ENCODE measurements around the gene MINDY4.

The MINDY4 gene

DNA sequence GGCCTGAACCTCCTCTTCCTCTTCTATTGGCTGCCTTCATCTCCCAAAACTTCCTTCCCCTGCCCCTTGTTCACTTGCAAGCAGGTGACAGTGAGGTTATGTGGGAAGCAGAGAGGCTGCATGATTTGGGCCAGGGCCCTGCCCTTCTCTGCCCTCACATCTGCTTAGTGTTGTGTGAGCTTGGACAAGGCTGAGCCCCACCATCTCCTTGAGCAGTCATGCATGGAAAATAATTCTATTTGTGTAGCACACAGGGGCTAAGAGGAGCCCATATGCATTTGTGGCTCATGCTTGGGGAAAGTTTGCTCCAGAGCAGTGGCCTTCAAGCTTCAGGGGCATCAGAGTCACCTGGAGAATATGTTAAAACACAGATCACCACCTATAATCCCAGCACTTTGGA, 113.7 kb downstream of the MINDY4 start:
- DNase-seq: no peak

GRCh38 chr7:30886608-30887011, 115.4 kb downstream of the MINDY4 start:
- DNase-seq: no peak

DNA sequence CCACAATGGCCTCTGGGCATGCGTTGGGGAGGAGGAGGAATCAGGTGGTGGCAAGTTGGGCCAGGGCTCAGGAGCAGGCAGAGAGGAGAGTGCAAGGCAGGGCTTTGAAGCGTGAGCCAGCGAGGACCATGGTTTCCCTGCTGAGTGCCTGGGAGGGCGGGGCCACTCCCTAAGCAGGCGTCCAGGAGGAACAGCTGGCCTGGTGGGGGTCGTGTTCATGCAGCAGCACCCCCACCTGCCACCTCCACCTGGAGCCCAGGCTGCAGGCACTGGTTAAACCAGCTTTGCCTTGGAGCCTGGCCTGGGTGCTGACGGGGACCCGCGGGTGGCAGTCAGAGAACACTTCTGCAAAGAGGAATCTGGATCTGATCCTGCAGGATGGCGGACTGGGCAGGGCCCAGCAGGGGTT, 116.3 kb downstream of the MINDY4 start:
- DNase-seq: peak; percentile 90

GRCh38 chr7:30888747-30889146, 117.5 kb downstream of the MINDY4 start:
- peak; percentile 60 for DNase-seq

DNA sequence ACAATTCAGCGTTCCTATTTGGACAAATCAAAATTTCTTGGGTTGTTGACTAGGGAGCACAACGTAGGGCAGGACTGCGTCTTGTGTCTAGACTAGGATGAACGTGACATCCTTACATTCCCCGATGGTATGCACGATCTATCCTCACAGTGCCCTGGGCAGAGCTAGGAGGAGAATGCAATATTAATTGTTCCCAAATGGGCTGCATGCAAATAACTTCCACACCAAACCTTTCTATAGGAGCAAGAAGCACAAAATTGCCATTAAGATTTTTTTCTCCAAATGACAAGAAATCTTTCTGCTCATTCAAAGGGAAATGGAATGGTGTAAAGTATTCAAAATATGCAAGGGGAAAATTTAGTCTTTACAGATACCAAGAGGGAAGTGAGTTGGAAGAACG, 119.0 kb downstream of the MINDY4 start:
- no peak for DNase-seq

DNA sequence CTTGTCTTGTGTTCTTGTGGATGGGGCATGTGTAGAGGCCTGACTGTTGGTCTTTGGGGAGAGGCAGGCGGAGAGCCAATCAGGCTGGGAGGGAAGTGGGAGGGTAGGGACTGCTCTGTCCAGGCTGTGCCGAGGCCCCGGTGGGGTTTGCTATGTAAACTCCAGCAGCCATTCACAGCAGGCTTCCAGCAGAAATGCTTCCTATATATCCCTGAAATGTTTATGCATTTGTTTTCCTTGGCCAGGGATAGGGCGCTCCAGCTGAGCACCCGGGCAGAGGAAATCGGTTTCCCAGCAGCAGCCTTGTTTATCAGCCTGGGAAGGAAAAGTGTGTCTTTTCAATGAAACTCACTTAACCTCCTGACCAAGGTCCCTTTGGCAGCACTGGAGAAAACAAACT, 122.1 kb downstream of the MINDY4 start:
- DNase-seq: no peak

DNA sequence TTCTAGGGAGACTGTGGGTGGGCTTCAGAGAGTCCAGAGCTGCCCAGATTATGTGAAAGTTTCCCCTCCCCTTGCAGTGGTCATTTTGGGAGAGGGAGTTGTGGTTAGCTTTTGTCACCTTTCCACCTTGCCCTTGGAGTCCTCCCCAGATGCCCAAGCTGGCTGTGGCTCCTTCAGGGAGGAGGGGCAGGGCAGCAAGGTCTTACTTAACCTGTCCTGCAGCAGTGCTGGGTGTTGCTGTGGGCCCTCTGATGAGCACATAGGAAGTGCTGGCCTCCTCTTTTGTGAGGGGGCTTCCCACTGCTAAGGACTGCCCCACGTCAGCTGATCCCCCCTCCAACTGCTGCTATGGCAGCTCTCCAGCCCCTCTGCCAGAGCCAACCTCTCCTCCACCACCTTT, 122.8 kb downstream of the MINDY4 start:
- no peak for DNase-seq

DNA sequence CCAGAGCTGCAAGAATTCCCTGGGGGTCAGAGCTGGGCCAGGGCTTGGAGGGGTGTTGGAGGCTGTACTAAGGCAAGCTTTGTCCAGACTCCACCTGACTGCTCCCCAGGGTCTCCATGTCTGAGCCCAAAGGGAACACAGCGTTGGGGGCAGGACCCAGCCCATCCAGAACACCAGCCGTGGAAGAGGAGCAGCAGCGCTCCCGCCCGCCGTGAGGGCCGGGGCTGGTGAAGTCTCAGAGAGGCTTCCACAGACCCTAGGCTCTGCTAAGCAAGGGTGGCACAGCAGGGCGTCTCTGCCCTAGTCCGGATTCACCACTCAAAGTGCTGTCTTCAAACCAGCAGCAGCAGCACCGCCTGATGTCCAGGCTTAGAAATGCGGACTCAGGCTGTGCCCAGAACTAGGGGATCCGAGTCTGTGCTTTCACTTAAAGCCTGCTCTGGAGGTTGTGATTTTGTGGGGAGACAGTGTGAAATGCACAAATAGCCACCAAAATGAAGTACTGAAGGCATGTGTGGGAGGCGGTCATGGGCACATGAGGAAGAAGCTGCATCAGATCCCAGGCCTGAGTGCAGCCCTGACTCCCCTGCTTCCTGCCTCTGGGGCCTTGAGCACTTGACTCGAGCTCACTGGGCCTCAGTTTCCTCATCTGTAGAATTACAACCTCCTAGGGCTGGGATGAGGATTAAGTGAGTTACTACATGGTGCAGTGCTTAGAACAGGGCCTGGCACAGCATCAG, 123.8 kb downstream of the MINDY4 start:
- DNase-seq: no peak

- DNase-seq: no peak
Measured at GRCh38 chr7:30896036-30896435, 124.8 kb downstream of the MINDY4 start.

DNA sequence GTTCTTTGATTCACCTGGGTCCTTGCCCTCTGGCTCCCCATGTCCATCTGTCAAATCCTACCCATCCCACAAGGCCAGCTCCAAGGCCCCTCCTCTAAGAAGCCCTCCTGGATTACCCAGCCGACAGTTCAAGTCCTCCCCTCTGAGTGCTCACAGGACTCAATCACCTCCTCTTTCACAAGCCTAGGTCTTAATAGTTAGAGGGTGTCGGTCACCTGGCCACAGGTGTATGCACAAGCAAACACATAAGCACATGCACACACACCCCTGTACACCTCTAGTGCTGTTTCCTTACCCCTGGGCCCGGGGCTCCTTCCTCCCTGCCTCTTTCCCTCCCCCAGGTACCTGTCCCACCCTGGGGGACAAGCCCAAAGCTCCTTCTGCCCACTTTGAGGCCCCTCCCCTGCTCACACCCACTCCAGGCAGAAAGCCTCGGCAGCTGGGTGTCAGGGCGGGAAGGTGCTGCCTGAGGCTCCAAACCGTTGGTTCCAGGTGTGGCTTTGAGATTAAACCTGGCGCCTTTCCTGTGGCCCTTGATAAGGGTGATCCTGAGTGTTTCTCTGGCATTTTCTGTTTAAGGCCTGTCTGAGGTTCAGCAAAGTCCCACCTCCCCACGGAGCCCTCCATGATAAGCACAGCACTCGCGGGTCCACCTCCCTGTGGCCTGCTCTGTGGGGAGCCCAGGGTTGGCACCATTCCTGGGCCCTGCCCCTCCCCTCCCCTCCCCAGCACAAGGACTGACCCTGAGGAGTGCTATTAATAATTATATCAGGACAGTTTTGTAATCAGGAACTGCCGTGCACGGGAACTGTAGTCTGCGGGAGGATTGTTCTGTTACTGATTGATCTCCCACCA, 125.8 kb downstream of the MINDY4 start:
- no peak for DNase-seq

DNA sequence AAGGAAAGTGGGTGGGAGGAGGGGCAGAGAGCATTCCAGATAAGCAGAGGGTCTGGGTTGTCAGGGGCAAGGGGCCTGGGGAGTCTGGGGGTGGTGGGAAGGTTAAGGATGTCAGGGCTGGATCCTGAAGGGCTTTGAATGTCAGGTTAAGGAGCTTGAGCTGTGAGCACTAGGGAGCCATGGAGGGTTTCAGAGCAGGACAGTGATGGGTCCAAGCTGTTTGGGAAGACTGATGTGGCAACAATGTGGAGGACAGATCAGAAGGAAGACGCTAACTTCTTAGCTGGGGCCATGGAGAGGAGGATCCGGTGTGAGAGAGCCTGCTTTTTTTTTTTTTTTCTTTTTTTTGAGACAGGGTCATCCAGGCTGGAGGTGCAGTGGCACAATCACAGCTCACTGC, 126.6 kb downstream of the MINDY4 start:
- DNase-seq: no peak

GRCh38 chr7:30898411-30898810, 127.2 kb downstream of the MINDY4 start:
- no peak for DNase-seq

GRCh38 chr7:30899066-30899465, 127.8 kb downstream of the MINDY4 start:
- DNase-seq: no peak

GRCh38 chr7:30899630-30900029, 128.4 kb downstream of the MINDY4 start:
- DNase-seq: peak; percentile 25

DNA sequence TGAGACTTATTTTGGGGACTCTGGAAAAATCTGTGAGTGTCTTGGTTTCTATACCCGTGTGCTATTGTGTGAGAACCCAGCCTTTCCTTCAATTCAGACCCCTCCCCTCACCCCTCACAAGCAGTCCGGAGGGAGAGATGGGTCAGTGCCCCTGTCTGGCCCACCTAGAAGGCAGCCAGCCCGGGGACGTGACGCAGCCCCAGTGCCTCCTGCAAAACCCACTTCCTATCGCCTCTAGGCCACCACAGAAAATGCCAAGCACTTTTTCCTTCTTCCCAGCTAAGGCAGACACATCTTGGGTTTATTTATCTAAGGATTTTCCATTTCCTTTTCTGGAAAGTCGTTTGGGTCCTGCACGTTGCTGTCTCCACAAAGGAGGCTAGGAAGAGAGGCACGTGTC, 128.8 kb downstream of the MINDY4 start:
- DNase-seq: no peak

- DNase-seq: no peak
Measured at GRCh38 chr7:30900803-30901362, 129.7 kb downstream of the MINDY4 start.

- DNase-seq: no peak
Measured at GRCh38 chr7:30901856-30902255, 130.6 kb downstream of the MINDY4 start.

DNA sequence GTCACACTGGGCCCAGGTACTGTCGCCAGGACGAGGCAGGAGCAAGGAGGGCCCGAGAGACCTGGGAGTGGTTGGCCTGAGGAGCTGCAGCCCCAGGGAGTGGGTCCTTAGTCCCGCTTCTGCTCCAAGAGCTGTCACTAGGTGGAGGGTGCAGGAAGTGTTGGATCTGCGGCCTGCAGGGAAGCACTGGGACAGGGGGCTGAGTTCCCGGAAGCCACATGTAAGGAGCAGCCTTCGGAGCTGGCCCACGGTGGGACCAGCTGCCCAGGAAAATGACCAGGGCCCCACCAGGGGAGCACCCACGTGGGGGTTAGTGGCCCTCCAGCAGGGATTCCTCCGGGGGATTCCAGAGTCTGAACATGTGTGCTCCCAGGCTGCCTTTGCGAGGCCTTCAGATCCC, 131.2 kb downstream of the MINDY4 start:
- DNase-seq: no peak

GRCh38 chr7:30903146-30903545, 131.9 kb downstream of the MINDY4 start:
- no peak for DNase-seq

GRCh38 chr7:30904561-30904960, 133.3 kb downstream of the MINDY4 start:
- no peak for DNase-seq

- DNase-seq: no peak
Measured at GRCh38 chr7:30905078-30906012, 134.1 kb downstream of the MINDY4 start.

GRCh38 chr7:30906014-30906413, 134.8 kb downstream of the MINDY4 start:
- no peak for DNase-seq

Measured in NCI-H2171 (cell line).